Measurements from ENCODE around the gene IMPDH1.

IMPDH1 gene

GRCh38 chr7:128366986-128367385 lies 42.8 kb downstream of the IMPDH1 start:
- Histone ChIP-seq H2BK15ac (ENCODE audit: low read depth, poor library complexity, severe bottlenecking) (no peak overlapping the region), H4K8ac (ENCODE audit: low read length) (no peak overlapping the region), H3K23ac (ENCODE audit: low read length in 2 of 2) (no peak overlapping the region), H3K4me3 (ENCODE audit: insufficient read depth in 1 of 2, low read depth in 1 of 2, low read length in 2 of 2) (no peak overlapping the region), H3K4me1 (ENCODE audit: control insufficient read depth, insufficient read depth, low read depth, low read length) (no peaks in the 10 kb centered on the region), H3K4me2 (ENCODE audit: low read length, poor library complexity, severe bottlenecking) (no peak overlapping the region), H2AFZ (ENCODE audit: low read depth, low read length) (no peak overlapping the region), H3K36me3 (ENCODE audit: control insufficient read depth in 1 of 2, insufficient read depth in 2 of 2, low read depth in 1 of 2, low read length in 2 of 2) (no peaks in the 10 kb centered on the region), H2AK5ac (ENCODE audit: low read length, severe bottlenecking) (no peak overlapping the region), H3K4ac (ENCODE audit: low read depth in 1 of 2, low read length in 2 of 2) (no peak overlapping the region), H3K14ac (ENCODE audit: low read length in 2 of 2) (no peak overlapping the region), H3K27ac (ENCODE audit: low read length, poor library complexity, severe bottlenecking) (no peak overlapping the region), H2BK120ac (ENCODE audit: low read depth, low read length) (no peak overlapping the region), H2BK12ac (ENCODE audit: low read length in 2 of 2) (no peak overlapping the region), H3K18ac (ENCODE audit: low read depth in 1 of 2, low read length in 2 of 2) (no peak overlapping the region), H3K27me3 (ENCODE audit: control insufficient read depth in 1 of 2, insufficient read depth in 1 of 2, low read length in 2 of 2) (peaks cover 48 to 51% of the 10 kb centered on the region in 2 experiments), H4K91ac (ENCODE audit: low read length) (no peak overlapping the region), H3K9me3 (ENCODE audit: control insufficient read depth, low read length) (no peaks in the 10 kb centered on the region), H3K79me1 (replicated peaks; ENCODE audit: low read length, poor library complexity, severe bottlenecking) (no peaks in the 10 kb centered on the region), H2BK5ac (ENCODE audit: low read depth, low read length, poor library complexity, severe bottlenecking) (no peak overlapping the region), H3K9ac (ENCODE audit: low read length) (no peak overlapping the region)
- DNase-seq, result no peak

- Histone ChIP-seq H2BK12ac (ENCODE audit: low read length in 2 of 2) (no peak overlapping the region), H3K4me1 (ENCODE audit: control insufficient read depth, insufficient read depth, low read depth, low read length) (peaks cover 6% of the 10 kb centered on the region), H3K4me2 (ENCODE audit: low read length, poor library complexity, severe bottlenecking) (no peak overlapping the region), H4K91ac (ENCODE audit: low read length) (no peak overlapping the region), H3K9me3 (ENCODE audit: control insufficient read depth, low read length) (no peaks in the 10 kb centered on the region), H3K4ac (ENCODE audit: low read depth in 1 of 2, low read length in 2 of 2) (no peak overlapping the region), H3K27me3 (ENCODE audit: control insufficient read depth in 1 of 2, insufficient read depth in 1 of 2, low read length in 2 of 2) (peaks cover 51 to 53% of the 10 kb centered on the region in 2 experiments), H2AK5ac (ENCODE audit: low read length, severe bottlenecking) (no peak overlapping the region), H2BK15ac (ENCODE audit: low read depth, poor library complexity, severe bottlenecking) (no peak overlapping the region), H3K79me1 (replicated peaks; ENCODE audit: low read length, poor library complexity, severe bottlenecking) (no peaks in the 10 kb centered on the region), H3K9ac (ENCODE audit: low read length) (no peak overlapping the region), H2AFZ (ENCODE audit: low read depth, low read length) (no peak overlapping the region), H2BK5ac (ENCODE audit: low read depth, low read length, poor library complexity, severe bottlenecking) (no peak overlapping the region), H3K27ac (ENCODE audit: low read length, poor library complexity, severe bottlenecking) (no peak overlapping the region), H3K18ac (ENCODE audit: low read depth in 1 of 2, low read length in 2 of 2) (no peak overlapping the region), H3K36me3 (ENCODE audit: control insufficient read depth in 1 of 2, insufficient read depth in 2 of 2, low read depth in 1 of 2, low read length in 2 of 2) (no peaks in the 10 kb centered on the region), H3K14ac (ENCODE audit: low read length in 2 of 2) (no peak overlapping the region), H2BK120ac (ENCODE audit: low read depth, low read length) (no peak overlapping the region), H4K8ac (ENCODE audit: low read length) (no peak overlapping the region), H3K23ac (ENCODE audit: low read length in 2 of 2) (no peak overlapping the region), H3K4me3 (ENCODE audit: insufficient read depth in 1 of 2, low read depth in 1 of 2, low read length in 2 of 2) (no peak overlapping the region)
- 58% methylated on average over 1 of the region's 1 CpG for WGBS
- no peak for DNase-seq
Measured at GRCh38 chr7:128366300-128366699, 43.5 kb downstream of the IMPDH1 start.

GRCh38 chr7:128365432-128365831 lies 44.4 kb downstream of the IMPDH1 start:
- peaks cover 56 to 58% of the 10 kb centered on the region in 2 experiments for H3K27me3 ChIP-seq (ENCODE audit: control insufficient read depth in 1 of 2, insufficient read depth in 1 of 2, low read length in 2 of 2)
- no peak for DNase-seq
- no peak overlapping the region for H3K18ac ChIP-seq (ENCODE audit: low read depth in 1 of 2, low read length in 2 of 2)
- H2BK5ac ChIP-seq (ENCODE audit: low read depth, low read length, poor library complexity, severe bottlenecking), result no peak overlapping the region
- no peaks in the 10 kb centered on the region for H3K79me1 ChIP-seq (replicated peaks; ENCODE audit: low read length, poor library complexity, severe bottlenecking)
- no peaks in the 10 kb centered on the region for H3K36me3 ChIP-seq (ENCODE audit: control insufficient read depth in 1 of 2, insufficient read depth in 2 of 2, low read depth in 1 of 2, low read length in 2 of 2)
- H3K4me1 ChIP-seq (ENCODE audit: control insufficient read depth, insufficient read depth, low read depth, low read length), result peaks cover 15% of the 10 kb centered on the region
- no peak overlapping the region for H3K23ac ChIP-seq (ENCODE audit: low read length in 2 of 2)
- no peak overlapping the region for H3K4ac ChIP-seq (ENCODE audit: low read depth in 1 of 2, low read length in 2 of 2)
- H3K4me2 ChIP-seq (ENCODE audit: low read length, poor library complexity, severe bottlenecking), result no peak overlapping the region
- no peaks in the 10 kb centered on the region for H3K9me3 ChIP-seq (ENCODE audit: control insufficient read depth, low read length)
- H2BK120ac ChIP-seq (ENCODE audit: low read depth, low read length), result no peak overlapping the region
- no peak overlapping the region for H3K4me3 ChIP-seq (ENCODE audit: insufficient read depth in 1 of 2, low read depth in 1 of 2, low read length in 2 of 2)
- no peak overlapping the region for H2AFZ ChIP-seq (ENCODE audit: low read depth, low read length)
- WGBS, result 58% methylated on average over 1 of the region's 2 CpGs
- H2BK15ac ChIP-seq (ENCODE audit: low read depth, poor library complexity, severe bottlenecking), result no peak overlapping the region
- H2BK12ac ChIP-seq (ENCODE audit: low read length in 2 of 2), result no peak overlapping the region
- no peak overlapping the region for H3K9ac ChIP-seq (ENCODE audit: low read length)
- no peak overlapping the region for H2AK5ac ChIP-seq (ENCODE audit: low read length, severe bottlenecking)
- no peak overlapping the region for H4K91ac ChIP-seq (ENCODE audit: low read length)
- no peak overlapping the region for H4K8ac ChIP-seq (ENCODE audit: low read length)
- no peak overlapping the region for H3K27ac ChIP-seq (ENCODE audit: low read length, poor library complexity, severe bottlenecking)
- H3K14ac ChIP-seq (ENCODE audit: low read length in 2 of 2), result no peak overlapping the region

- no peak overlapping the region for H2AFZ ChIP-seq (ENCODE audit: low read depth, low read length)
Measured at GRCh38 chr7:128364166-128364870, 45.5 kb downstream of the IMPDH1 start.

More at GRCh38 chr7:128364166-128364870, 45.5 kb downstream of the IMPDH1 start:
- Histone ChIP-seq H2BK120ac (ENCODE audit: low read depth, low read length) (no peak overlapping the region), H4K8ac (ENCODE audit: low read length) (no peak overlapping the region), H2BK12ac (ENCODE audit: low read length in 2 of 2) (no peak overlapping the region), H2BK15ac (ENCODE audit: low read depth, poor library complexity, severe bottlenecking) (no peak overlapping the region), H2AK5ac (ENCODE audit: low read length, severe bottlenecking) (no peak overlapping the region), H3K4me2 (ENCODE audit: low read length, poor library complexity, severe bottlenecking) (no peak overlapping the region), H3K4ac (ENCODE audit: low read depth in 1 of 2, low read length in 2 of 2) (no peak overlapping the region), H3K4me3 (ENCODE audit: insufficient read depth in 1 of 2, low read depth in 1 of 2, low read length in 2 of 2) (no peak overlapping the region), H4K91ac (ENCODE audit: low read length) (no peak overlapping the region), H3K4me1 (ENCODE audit: control insufficient read depth, insufficient read depth, low read depth, low read length) (peaks cover 19% of the 10 kb centered on the region), H3K27me3 (ENCODE audit: control insufficient read depth in 1 of 2, insufficient read depth in 1 of 2, low read length in 2 of 2) (peaks cover 56 to 70% of the 10 kb centered on the region in 2 experiments), H3K9ac (ENCODE audit: low read length) (no peak overlapping the region), H3K14ac (ENCODE audit: low read length in 2 of 2) (no peak overlapping the region), H3K18ac (ENCODE audit: low read depth in 1 of 2, low read length in 2 of 2) (no peak overlapping the region), H2BK5ac (ENCODE audit: low read depth, low read length, poor library complexity, severe bottlenecking) (no peak overlapping the region), H3K9me3 (ENCODE audit: control insufficient read depth, low read length) (no peaks in the 10 kb centered on the region), H3K27ac (ENCODE audit: low read length, poor library complexity, severe bottlenecking) (no peak overlapping the region), H3K36me3 (ENCODE audit: control insufficient read depth in 1 of 2, insufficient read depth in 2 of 2, low read depth in 1 of 2, low read length in 2 of 2) (no peaks in the 10 kb centered on the region), H3K79me1 (replicated peaks; ENCODE audit: low read length, poor library complexity, severe bottlenecking) (no peaks in the 10 kb centered on the region), H3K23ac (ENCODE audit: low read length in 2 of 2) (no peak overlapping the region)
- DNase-seq, result no peak
- WGBS, result 62% methylated on average over 4 of the region's 4 CpGs

Data from mesenchymal stem cell (in vitro differentiated cells and primary cell).